Upper lobe of left lung (tissue), 6 donors: Measurements from ENCODE around the gene RPRD1B. TPM values are rescaled to one million over a fixed set of nuclear protein-coding genes. Genes with fewer than 3 reads are reported as not detected.

ENCODE experiments used
- ATAC-seq, 2 donors: fragments of 200-7000 bp; cut with Tn5 transposase; one replicate each; pipeline ENCODE4 v1.9.1; 2022; ENCODE audit warnings: mild to moderate bottlenecking in 2 of 2, moderate library complexity in 2 of 2; ENCODE audit not compliant: low FRiP score in 2 of 2
- DNase-seq, 2 donors: peaks; one replicate each; pipeline ENCODE4 v3.0.0-alpha.2; 2019 to 2020
- H3K27ac ChIP-seq, 4 donors: fragments of 200-600 bp; sonication (generic); one replicate each; pipeline ENCODE4 v1.5.1; 2016 to 2019
- H3K27me3 ChIP-seq, 4 donors: fragments of 200-600 bp; sonication (generic); one replicate each; pipeline ENCODE4 v1.5.1; 2017 to 2019
- H3K36me3 ChIP-seq, 4 donors: fragments of 200-600 bp; sonication (generic); one replicate each; pipeline ENCODE4 v1.5.1; 2016 to 2019
- H3K4me1 ChIP-seq, 4 donors: fragments of 200-600 bp; sonication (generic); one replicate each; pipeline ENCODE4 v1.5.1; 2018 to 2019
- H3K4me3 ChIP-seq, 4 donors: fragments of 200-600 bp; sonication (generic); one replicate each; pipeline ENCODE4 v1.5.1; 2017 to 2019; ENCODE audit warnings: mild to moderate bottlenecking in 2 of 4, moderate library complexity in 1 of 4
- H3K9me3 ChIP-seq, 4 donors: fragments of 200-600 bp; sonication (generic); one replicate each; pipeline ENCODE4 v1.5.1; 2018 to 2019
- EP300 ChIP-seq, 4 donors: sonication (generic); formaldehyde crosslinking; IDR thresholded peaks; one replicate each; pipeline ENCODE4 v1.5.1; 2017; ENCODE audit warnings: antibody characterized with exemption in 4 of 4, control low read depth in 2 of 4
- POLR2A ChIP-seq, 4 donors: fragments of 450-650 bp; IDR thresholded peaks; one replicate each; pipeline ENCODE4 v1.5.1; 2016 to 2017; ENCODE audit warnings: antibody characterized with exemption in 4 of 4, mild to moderate bottlenecking in 2 of 4
- POLR2AphosphoS5 ChIP-seq, 2 donors: sonication (generic); formaldehyde crosslinking; IDR thresholded peaks; one replicate each; pipeline ENCODE4 v1.5.1; 2017; ENCODE audit warnings: antibody characterized with exemption in 2 of 2
- WGBS, 2 donors: methylation state at CpG; one replicate each; pipeline ENCODE4 v1.1.5; 2017 to 2018; 5-methylcytosine and 5-hydroxymethylcytosine counted together
- total RNA-seq, 6 donors: library from RNA; depleted of rRNA in 4 of 6; stranded (reverse); fragments of >200 nt in 4 of 6; gene quantifications; one replicate each; pipeline versions ENCODE4 v1.1.0 to v1.2.1, GENCODE V29; 2016 to 2021
- TF ChIP-seq, protein P1 (sequence below), 6 experiments: fragments of 450-650 bp in 4 of 6; fragments of 200-600 bp in 2 of 6; sonication (generic) in 2 of 6; IDR thresholded peaks; one replicate each; pipeline ENCODE4 v1.5.1; 2016 to 2019; ENCODE audit warnings: antibody characterized with exemption in 6 of 6
- donor health status: DM: no; HTN: no; CAD: no; lungs with moderate emphysema.
- donor health status: DM: no; HTN: yes; CAD: no; lungs with severe emphysema.

Gene RPRD1B
- total RNA-seq, 6 donors from 2014 or later: 26.0 to 75.4 (median 29.2) TPM

DNA sequence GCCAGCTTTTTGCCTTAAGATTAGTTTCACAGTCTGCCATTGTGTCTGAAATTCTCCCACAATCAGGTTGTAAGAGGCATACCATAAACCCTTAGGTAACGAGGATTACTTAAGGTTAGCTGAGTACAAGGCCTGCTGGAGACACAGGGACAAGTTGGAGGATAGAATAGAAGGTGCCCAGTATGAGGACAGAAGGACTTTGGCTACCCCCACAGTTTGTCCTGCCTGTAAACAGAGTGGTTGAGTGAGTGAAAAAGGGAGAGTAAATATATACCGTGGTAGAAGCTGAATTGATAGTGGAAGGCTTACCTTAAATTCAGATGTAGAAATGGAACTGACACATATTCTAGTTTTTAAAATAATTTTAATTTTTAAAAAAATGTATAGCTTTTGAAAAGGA, 19.3 kb downstream of the RPRD1B start:
- Histone ChIP-seq H3K27ac (peak overlapping the region in 1 of 4 donors; percentile 39), H3K27me3 (no peaks in the 10 kb centered on the region), H3K36me3 (peaks cover 0 to 55% (median 14%) of the 10 kb centered on the region in 4 donors), H3K4me3 (no peak overlapping the region), H3K9me3 (no peaks in the 10 kb centered on the region), H3K4me1 (peaks cover 12 to 27% (median 16%) of the 10 kb centered on the region in 4 donors)
- ATAC-seq (no peak), DNase-seq (no peak)
- TF ChIP-seq, protein P1, sequence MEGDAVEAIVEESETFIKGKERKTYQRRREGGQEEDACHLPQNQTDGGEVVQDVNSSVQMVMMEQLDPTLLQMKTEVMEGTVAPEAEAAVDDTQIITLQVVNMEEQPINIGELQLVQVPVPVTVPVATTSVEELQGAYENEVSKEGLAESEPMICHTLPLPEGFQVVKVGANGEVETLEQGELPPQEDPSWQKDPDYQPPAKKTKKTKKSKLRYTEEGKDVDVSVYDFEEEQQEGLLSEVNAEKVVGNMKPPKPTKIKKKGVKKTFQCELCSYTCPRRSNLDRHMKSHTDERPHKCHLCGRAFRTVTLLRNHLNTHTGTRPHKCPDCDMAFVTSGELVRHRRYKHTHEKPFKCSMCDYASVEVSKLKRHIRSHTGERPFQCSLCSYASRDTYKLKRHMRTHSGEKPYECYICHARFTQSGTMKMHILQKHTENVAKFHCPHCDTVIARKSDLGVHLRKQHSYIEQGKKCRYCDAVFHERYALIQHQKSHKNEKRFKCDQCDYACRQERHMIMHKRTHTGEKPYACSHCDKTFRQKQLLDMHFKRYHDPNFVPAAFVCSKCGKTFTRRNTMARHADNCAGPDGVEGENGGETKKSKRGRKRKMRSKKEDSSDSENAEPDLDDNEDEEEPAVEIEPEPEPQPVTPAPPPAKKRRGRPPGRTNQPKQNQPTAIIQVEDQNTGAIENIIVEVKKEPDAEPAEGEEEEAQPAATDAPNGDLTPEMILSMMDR (IDR thresholded peaks at IDR 0.05): no peak
- 72 to 76% methylated on average over 2 of the region's 2 CpGs for WGBS, 2 donors

DNA sequence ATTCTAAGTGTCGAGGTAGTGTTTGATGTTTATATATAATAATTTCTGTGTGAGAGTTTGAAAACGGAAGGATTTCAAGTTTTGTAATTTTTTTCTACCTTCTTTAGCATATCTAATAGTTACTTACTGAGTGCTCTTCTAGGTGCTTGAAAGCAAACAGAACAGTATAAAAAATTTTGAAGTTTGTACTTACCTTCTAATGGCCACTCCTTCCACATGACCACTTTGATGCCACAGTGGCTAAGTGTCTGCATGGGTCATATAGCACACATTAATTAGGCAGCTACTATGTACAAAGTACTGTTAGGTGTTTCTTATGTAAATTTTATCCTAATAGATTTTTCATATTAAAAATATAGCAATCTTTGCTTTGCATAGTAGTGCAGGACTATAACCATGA, 21.1 kb downstream of the RPRD1B start:
- no peaks in the 10 kb centered on the region for H3K9me3 ChIP-seq
- no peak overlapping the region for H3K27ac ChIP-seq
- TF ChIP-seq, protein P1 (IDR thresholded peaks at IDR 0.05): no peak
- no peak for TF ChIP-seq POLR2AphosphoS5 (IDR thresholded peaks at IDR 0.05)
- no peak for TF ChIP-seq EP300 (IDR thresholded peaks at IDR 0.05)
- no peak for TF ChIP-seq POLR2A (IDR thresholded peaks at IDR 0.05)
- H3K27me3 ChIP-seq: no peaks in the 10 kb centered on the region
- H3K4me3 ChIP-seq: no peak overlapping the region
- no peak for DNase-seq
- 57 to 86% methylated on average over 2 of the region's 2 CpGs for WGBS, 2 donors
- H3K4me1 ChIP-seq: peaks cover 9 to 25% (median 15%) of the 10 kb centered on the region in 4 donors
- peaks cover 4 to 58% (median 19%) of the 10 kb centered on the region in 4 donors for H3K36me3 ChIP-seq
- no peak for ATAC-seq

DNA sequence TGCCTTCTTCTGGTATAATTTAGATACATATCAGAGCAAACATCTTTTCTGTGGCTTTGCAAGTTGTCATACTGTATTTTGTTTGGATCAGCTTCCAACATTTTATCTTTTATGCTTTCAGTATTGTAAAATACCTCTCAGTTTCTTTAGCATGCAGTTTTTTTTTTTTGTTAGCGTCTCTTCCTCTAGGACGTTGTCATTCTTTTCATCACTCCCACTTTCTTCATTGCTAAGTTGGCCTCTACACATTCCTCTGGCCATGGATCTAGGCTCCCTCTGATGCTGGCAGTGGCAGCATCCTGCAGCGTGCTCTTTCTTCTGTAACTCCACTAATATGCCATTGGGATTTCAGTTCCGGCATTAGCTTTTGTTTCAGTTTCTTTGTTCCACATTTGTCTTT, 21.7 kb downstream of the RPRD1B start:
- peaks cover 6 to 58% (median 22%) of the 10 kb centered on the region in 4 donors for H3K36me3 ChIP-seq
- no peak for TF ChIP-seq POLR2A (IDR thresholded peaks at IDR 0.05)
- TF ChIP-seq, protein P1 (IDR thresholded peaks at IDR 0.05): no peak
- TF ChIP-seq POLR2AphosphoS5 (IDR thresholded peaks at IDR 0.05): no peak
- TF ChIP-seq EP300 (IDR thresholded peaks at IDR 0.05): no peak
- ATAC-seq: no peak
- H3K9me3 ChIP-seq: no peaks in the 10 kb centered on the region
- peaks cover 2 to 19% (median 11%) of the 10 kb centered on the region in 4 donors for H3K4me1 ChIP-seq
- WGBS, 2 donors: 53 to 58% methylated on average over 4 of the region's 4 CpGs
- no peak overlapping the region for H3K27ac ChIP-seq
- H3K27me3 ChIP-seq: no peaks in the 10 kb centered on the region
- no peak overlapping the region for H3K4me3 ChIP-seq
- no peak for DNase-seq

DNA sequence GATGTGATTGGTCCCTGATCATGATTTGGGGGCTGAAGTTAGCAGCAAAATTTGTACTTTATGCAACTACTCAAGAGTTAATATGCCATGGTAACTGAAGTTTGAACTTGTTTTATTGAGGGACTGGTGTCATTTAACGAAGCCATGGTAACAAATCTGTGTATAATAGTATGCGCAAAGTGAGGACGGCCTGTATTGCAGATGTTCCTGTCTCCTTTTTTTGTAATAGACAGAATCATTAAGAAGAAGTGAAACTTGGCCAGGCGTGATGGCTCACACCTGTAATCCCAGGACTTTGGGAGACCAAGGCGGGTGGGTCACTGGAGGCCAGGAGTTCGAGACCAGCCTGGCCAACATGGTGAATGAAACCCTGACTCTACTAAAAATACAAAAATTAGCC, 22.3 kb downstream of the RPRD1B start:
- peaks cover 0 to 16% (median 9%) of the 10 kb centered on the region in 4 donors for H3K4me1 ChIP-seq
- peaks cover 6 to 58% (median 27%) of the 10 kb centered on the region in 4 donors for H3K36me3 ChIP-seq
- H3K9me3 ChIP-seq: no peaks in the 10 kb centered on the region
- no peak overlapping the region for H3K27ac ChIP-seq
- no peak overlapping the region for H3K4me3 ChIP-seq
- ATAC-seq (no peak), DNase-seq (no peak)
- H3K27me3 ChIP-seq: no peaks in the 10 kb centered on the region
- TF ChIP-seq POLR2AphosphoS5 (IDR thresholded peaks at IDR 0.05) (no peak), EP300 (IDR thresholded peaks at IDR 0.05) (no peak), POLR2A (IDR thresholded peaks at IDR 0.05) (no peak)
- TF ChIP-seq, protein P1 (IDR thresholded peaks at IDR 0.05): no peak
- WGBS, 2 donors: 88 to 91% methylated on average over 6 of the region's 6 CpGs

DNA sequence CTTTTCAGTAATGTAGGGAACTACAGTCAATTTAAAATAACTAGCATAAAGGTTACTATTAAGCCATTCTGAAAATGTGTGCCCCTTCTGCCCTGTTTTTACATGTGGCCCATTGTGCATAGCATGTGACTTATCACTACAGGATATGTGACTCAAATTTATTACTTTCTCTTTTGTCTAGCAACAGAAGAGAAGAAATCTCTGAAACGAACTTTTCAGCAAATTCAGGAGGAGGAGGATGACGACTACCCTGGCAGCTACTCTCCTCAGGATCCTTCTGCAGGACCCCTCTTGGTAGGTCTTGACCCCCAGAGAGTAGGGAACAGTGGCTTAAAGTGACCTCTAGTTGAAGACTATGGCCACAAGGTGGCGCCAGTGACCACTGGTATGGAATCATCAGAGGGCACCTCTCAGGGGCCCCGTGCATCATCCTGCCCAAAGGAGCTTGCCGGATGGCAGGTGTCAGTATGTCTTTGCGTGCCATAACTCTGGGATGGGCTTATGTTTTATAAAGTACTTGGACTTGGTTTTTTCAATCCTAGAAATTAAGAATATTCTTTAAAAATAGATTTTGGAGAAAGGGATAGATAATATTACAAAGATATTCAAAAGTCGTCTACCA, 23.9 kb downstream of the RPRD1B start:
- Histone ChIP-seq H3K9me3 (no peaks in the 10 kb centered on the region), H3K4me1 (peaks cover 0 to 16% (median 9%) of the 10 kb centered on the region in 4 donors), H3K27ac (no peak overlapping the region), H3K36me3 (peaks cover 10 to 59% (median 32%) of the 10 kb centered on the region in 4 donors), H3K27me3 (no peaks in the 10 kb centered on the region), H3K4me3 (no peak overlapping the region)
- DNase-seq (peak in 1 of 2 donors; percentile 86), ATAC-seq (peak; percentile 87)
- WGBS, 2 donors: 22 to 28% methylated on average over 7 of the region's 7 CpGs
- no peak for TF ChIP-seq POLR2AphosphoS5 (IDR thresholded peaks at IDR 0.05)
- TF ChIP-seq, protein P1 (IDR thresholded peaks at IDR 0.05): peak; percentile 70 to 85 (median 78)
